Lung microvascular endothelial cell (primary cell): Measurements from ENCODE around the gene C5. TPM values are rescaled to one million over a fixed set of nuclear protein-coding genes. Genes with fewer than 3 reads are reported as not detected.
"Not testable (repeated sequence)": the region's sequence is repeated elsewhere in the genome, so short reads cannot be mapped to it uniquely, and the experiment has no call there.

Experiments used
- DNase-seq, 2 donors: peaks; one replicate each; pipeline versions ENCODE4 v3.0.0 to v3.0.0-alpha.2; 2010; ENCODE audit warnings: low read depth in 2 of 2
- total RNA-seq: library from RNA; depleted of rRNA; stranded (reverse); fragments of >200 nt; gene quantifications from 2 replicates; pipeline ENCODE4 v1.2.1, GENCODE V29; 2014

C5 gene
- 0.60 and 0.65 TPM in 2 replicates for total RNA-seq

DNA sequence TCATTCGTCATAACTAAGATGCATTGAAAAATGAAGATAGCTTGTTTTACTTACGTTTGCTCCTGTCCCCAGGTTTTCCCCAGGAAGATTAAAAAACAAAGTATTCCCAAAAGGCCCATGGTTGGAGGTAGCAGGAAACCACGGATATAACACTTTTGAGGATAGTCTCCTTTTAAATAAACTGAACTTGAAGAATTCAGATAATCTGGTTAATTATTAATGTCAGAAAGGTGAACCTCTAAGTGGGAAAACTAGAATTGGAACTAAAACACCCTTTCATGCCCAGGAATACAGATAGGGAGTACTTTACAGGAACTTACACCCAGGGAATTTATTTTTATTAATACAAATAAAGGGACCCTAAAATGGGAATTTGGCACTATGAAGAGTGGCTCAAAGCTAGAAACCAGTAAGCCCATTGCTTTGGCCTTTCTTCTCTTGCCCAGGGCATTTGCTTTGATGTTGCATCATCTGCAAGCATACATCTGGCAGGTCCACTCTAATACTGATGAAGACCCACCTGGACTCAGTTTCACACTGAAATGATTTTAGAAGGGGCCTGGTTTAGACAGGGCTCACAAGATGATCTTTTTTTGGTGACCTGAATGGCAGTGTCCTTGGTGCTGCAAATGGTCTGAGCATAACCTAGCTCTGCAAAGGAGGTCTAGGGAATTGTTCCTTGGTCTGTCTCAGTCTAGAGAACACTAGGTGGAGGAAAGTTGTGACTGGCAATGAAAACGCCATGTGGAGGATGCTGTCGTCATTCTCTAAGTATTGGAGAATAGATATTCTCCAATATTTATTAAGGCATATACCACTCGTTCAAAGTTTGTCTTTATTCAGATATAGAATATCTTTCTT is at the start of gene C5:
Gene C5 (minus strand): TSS at position 148 of the 861 bp plus-strand sequence. CDS start 29 bp downstream, at position 119.
- DNase-seq: no peak

- peak in 1 of 2 donors; percentile 7 for DNase-seq
These were observed 48.6 kb upstream of the C5 start for GRCh38 chr9:121098567-121099198.

GRCh38 chr9:121095057-121095456 is 45.0 kb upstream of the C5 start:
- DNase-seq: no peak

DNA sequence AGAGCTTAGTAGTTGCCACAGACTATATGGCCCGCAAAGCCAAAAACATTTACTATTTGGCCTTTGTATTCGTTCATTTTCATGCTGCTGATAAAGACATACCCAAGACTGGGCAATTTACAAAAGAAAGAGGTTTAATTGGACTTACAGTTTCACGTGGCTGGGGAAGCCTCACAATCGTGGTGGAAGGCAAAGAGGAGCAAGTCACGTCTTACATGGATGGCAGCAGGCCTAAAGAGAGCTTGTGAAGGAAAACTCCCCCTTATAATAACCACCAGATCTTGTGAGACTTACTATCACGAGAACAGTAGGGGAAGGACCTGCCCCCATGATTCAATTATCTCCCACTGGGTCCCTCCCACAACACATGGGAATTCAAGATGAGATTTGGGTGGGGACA is 40.7 kb upstream of the C5 start:
- not testable (repeated sequence) for DNase-seq

DNA sequence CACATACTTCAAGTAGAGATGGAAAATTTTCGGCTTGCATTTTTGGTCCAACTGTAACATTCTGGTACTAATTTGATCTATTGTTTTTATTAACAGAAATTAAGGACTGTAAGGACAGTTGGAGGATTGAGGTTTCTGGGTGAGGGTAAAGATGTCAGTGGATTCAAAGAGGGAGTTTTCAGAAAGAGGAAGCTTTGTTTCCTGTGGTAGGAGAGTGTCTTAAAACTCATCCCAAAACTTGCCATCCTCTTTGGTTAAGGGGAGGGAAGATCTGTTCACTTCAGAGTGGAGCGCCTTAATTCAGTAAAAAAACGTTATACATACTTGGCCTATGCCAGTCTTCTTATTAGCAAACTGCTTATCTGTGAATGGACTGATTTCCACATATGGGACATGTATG is 38.5 kb upstream of the C5 start:
- DNase-seq: no peak

DNA sequence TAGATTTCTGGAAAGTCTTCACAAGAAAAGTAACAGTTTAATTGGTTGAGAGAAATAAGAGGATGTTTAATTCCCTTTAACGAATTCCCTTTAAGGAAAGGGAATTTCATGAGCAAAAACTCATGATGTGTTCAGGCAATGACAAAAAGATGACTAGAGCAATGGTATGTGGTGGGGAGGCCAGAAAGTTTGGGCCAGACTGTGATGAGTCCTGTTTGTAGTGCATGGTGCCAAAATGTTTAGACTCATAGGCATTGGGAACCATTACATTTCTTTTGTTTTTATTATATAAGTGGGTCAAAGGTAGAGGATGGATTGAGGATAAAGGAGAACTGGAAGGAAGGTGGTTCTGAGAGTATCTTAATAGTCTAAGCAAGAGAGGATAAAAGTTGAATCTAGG is 35.6 kb upstream of the C5 start:
- DNase-seq: no peak

DNA sequence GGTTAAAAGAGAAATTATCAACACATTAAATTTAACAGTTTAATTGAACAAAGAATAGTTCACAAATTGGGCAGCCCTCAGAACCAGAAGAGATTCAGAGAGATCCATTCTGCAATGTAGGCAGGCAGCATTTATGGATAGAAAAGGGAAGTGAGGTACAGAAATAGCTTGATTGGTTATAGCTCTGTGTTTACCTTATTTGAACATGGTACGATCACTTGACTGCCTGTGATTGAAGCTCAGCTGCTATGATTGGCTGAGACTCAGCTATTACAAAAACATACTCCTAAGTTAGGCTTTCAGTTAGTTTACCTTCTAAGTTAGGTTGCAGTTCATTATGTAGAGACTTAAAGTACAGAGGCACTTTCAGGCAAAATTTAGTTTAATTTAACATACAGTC is 32.0 kb upstream of the C5 start:
- no peak for DNase-seq

- DNase-seq: peak in 1 of 2 donors; percentile 6
These were observed 25.4 kb upstream of the C5 start for GRCh38 chr9:121075251-121076036.

DNA sequence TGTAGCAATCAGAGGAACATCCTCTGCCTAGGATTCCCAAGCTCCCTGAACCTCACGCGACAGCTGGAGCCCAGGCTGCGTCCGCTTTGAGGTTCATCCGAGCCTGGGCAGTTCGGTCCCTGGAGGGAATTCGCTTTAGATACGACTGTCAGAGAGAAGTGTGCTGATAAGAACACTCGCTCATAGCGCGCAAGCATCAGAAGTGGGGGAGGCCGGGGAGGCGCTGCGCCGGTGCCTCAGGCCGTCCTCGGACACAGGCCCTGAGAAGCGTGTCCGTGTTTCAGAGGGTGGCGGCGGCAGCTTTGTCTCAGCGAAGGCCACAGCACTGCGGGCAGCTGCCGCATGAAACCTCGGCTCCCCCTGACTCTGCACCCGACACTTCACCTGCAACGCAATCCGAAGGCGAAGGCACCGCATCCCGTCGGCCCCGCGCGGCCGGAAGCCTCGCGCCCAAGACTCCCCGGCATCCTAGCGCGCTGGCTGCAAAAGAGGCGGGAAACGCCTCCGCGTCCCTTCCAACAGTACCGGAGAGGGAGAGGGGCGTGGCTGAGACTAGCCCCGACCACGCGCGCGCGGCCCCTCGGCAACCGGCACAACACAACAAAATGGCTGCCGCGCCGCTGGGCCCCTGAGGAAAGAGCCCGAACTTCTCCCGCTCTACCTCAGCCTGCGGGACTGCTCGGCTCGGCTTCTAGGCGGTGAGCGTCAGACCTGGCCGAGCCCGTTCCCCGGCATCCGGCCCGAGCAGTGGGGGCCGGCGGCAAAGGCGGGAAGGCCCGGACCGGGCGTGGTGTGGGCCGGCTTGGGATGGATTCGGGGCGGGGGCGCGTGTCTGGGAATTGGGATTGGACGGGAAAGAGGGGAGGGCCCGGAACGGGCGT is 24.5 kb upstream of the C5 start, which contains the start of gene CNTRL:
Gene CNTRL (plus strand): TSS at position 586 of the 881 bp plus-strand sequence. CDS start 13,372 bp downstream, outside the sequence.
- DNase-seq: peak; percentile 83 to 87

- DNase-seq: peak in 1 of 2 donors; percentile 11
These were observed 23.0 kb upstream of the C5 start for GRCh38 chr9:121073038-121073437.

DNA sequence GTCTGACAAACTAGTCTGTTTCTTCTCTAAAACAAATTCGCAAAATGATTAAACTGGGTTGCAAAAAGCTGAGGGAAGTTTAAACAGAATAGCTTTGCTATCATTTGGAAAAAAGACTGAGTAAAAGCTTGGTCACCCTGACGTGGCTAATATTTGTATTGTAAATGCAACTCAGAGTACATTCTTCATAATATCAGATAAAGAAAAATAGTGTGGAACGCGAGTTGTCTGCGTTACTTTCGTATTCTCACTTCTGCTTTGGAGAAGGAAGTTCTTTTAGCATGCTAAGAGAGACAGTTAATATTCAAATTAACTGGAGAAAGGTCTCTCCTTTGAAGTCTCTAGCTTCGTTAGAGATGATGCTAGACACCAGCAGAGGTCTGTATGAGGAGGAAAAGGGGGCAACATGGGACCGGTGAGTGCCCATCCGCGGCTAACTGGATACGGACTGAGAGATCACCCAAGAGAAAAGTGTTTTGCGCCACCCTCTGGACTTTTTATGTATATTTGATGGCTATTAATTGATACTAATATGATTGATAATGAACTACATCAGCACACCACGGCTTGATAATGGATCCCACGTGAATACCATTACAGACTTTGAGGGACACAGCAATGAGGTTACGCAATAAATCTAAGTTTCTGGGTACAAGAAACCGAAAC is 21.8 kb upstream of the C5 start:
- peak; percentile 54 to 62 for DNase-seq

DNA sequence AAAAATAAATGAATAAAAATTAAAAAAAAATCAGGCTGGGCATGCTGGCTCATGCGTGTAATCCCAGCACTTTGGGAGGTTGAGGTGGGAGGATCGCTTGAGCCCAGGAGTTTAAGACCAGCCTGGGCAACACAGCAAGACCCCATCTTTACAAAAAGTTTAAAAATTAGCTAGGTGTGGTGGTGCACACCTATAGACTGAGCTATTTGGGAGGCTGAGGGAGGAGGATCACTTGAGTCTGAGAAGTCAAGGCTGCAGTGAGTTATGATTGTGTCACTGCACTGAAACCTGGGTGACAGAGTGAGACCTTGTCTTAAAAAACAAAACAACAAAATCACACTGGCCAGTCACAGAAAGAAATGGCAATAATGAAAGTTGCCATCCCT is 21.3 kb upstream of the C5 start:
- no peak for DNase-seq

DNA sequence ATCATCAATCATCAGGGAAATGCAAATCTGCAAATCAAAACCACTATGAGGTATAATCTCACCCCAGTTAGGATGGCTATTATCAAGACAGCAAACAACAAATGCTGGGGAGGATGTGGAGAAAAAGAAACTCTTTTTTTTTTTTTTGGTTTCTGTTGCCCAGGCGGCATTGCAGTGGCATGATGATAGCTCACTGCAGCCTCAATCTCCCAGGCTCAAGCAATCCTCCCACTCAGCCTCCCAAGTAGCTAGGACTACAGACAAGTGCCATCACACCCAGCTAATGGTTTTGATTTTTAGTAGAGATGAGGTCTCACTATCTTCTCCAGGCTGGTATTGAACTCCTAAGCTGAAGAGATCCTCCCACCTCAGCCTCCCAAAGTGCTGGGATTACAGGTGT is 19.3 kb upstream of the C5 start:
- no peak for DNase-seq

GRCh38 chr9:121067640-121068039 is 17.6 kb upstream of the C5 start:
- DNase-seq: no peak

DNA sequence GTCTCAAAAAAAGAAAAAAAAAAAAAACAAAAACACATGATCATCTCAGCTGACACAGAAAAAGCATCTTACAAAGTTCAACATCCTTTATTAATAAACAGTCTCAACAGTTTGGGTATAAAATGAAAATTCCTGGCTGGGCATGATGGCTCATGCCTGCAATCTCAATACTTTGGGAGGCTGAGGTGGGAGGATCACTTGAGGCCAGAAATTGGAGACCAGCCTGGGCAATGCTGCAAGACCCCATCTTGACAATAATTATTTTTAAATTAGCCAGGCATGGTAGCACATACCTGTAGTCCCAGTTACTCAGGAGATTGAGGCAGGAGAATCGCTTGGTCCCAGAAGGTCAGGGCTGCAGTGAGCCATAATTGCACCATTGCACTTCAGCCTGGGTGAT is 16.8 kb upstream of the C5 start:
- no peak for DNase-seq

DNA sequence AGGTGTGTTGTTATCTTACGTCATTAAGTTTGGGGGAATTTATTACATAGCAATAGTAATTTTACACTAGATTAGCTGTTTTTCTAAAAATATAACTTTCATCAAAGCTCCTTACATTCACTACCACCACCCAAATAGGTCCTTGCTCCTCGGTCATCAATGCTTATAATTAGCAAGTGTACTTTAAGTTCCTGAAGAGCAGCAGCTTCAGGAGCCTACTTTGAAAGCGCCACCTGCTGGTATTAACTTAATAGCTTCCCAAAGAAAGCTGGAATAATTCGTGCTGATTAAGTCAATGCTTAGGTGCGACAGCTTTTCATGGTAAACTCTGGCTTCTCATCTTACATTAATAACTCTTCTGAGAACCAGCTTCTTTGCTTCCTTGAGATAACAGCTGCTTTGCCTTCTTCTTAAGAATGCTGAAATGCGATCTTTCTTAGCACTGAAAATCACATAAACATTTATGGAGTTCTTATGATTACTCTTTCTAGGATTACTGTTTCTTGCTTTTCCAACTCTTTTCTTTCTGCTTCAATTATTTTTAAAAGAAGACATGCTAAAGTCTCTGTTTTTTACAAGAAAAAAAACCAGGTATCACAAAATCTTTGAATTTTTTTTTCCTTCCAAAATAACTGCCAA is 10.0 kb upstream of the C5 start:
- peak; percentile 77 to 78 for DNase-seq

DNA sequence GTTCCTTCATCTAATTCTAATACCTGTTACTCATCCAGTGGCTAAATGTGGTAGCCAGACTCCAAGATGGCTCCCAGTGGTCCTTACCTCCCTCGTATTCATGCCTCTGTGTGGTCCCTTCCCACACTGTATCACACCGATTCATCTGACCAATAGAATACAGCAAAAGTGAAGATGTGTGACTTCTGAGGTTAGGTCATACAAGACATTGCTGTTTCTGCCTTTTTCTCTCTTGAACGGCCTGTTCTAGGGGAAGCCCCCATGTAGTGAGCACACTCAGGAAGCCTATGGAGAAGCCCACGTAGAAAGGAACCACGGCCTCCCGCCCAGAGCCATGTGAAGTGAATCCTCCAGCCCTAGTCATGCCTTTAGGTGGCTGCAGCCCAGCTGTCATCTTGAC is 9.4 kb upstream of the C5 start:
- no peak for DNase-seq

DNA sequence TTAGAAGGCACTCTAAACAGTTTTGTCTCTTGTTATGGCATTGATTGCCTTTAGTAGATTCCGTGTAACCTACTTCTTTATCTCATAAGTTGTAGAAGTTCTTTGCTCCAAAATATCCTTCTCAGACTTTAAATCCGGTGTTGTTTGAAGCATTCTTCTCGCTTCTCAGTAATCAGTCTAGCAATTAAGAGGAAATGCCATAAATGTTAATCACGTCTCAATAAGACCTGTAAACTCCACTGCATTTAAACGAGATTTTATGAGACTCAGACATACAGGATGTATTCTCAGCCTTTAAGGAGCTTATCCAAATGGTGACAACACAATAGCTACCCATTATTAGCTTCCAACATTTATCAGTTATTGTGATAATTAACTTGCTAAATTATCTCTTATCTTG is 7.7 kb upstream of the C5 start:
- DNase-seq: peak in 1 of 2 donors; percentile 41

DNA sequence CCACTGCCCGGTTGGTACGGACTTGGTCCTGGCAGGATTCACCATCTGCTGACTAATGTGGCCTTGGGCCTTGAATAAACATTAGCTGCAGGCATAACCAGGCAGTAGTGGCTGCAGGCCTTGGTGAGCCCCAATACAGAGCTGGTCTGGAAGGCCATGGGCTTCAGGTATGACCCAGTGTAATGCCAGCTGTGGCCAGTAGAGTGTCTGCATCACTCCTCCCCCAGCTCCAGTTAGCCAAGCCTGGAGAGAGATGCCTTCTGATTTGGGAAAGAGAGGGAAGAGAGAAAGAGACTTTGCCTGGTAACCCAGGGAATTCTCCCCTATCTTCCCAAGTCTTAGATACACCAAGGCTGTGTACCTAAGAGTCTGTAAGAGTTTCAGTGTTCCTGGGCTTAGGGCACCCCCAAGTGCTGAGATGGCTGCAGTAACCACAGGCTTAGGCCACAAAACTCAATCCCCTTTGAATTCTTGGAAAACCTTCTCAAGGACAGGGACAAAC is 5.6 kb upstream of the C5 start:
- no peak for DNase-seq

DNA sequence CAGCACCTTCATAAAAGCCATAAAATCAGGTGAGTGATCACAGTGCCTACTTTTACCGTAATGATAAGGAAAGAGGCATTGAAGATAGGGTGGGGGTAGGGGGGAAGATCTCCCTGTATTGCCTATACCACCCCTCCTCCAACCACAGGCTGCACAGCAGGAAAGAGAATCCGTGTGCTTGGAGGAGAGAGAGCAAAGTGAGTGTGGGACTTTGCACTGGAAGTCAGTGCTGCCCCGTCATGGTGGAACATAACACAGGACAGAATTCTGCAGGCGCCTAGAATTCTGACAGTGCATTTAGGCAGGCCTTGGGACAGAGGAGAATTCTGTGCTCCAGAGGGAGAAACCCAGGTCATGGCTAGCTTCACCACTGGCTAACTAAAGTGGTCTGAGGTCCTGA is 3.5 kb upstream of the C5 start:
- no peak for DNase-seq
